ENCODE results near the gene ICAM4. TPM values are rescaled to one million over a fixed set of nuclear protein-coding genes. Genes with fewer than 3 reads are reported as not detected.

ICAM4 gene
- total and polyA plus RNA-seq, 9 of the 15 experiments (the other 6 are each of a cell fraction or from before 2014, with no cell fraction given): 14.1 to 86.1 (median 29.6) TPM

- TF ChIP-seq NR2C2 (CRISPR knock-in tag; IDR thresholded peaks at IDR 0.05) (peak; percentile 74; the same call in 1 of the 2 replicates), NR2C2 (tag; IDR thresholded peaks at IDR 0.05) (no peak), TAF9B (IDR thresholded peaks at IDR 0.05; ENCODE audit: partially characterized antibody) (peak; percentile 96), CREM (IDR thresholded peaks at IDR 0.05; ENCODE audit: low read depth) (peak; percentile 78), ZNF518B (CRISPR knock-in tag; IDR thresholded peaks at IDR 0.05) (no peak), SRF (CRISPR knock-in tag; IDR thresholded peaks at IDR 0.05) (0 out of 4 replicates have a peak, but pooled peaks of 1 of the 2 experiments have one; percentile 16), DMBX1 (CRISPR knock-in tag; IDR thresholded peaks at IDR 0.05; ENCODE audit: borderline replicate concordance) (0 out of 2 replicates have a peak, but pooled peaks have one; percentile 33), SREBF2 (CRISPR knock-in tag; IDR thresholded peaks at IDR 0.05) (0 out of 2 replicates have a peak, but pooled peaks have one; percentile 23), GABPA (tag; conservative IDR thresholded peaks at IDR 0.05; ENCODE audit: low read depth) (peak; percentile 76), EGR1 (conservative IDR thresholded peaks at IDR 0.05) (peak; percentile 95), ERF (CRISPR knock-in tag; IDR thresholded peaks at IDR 0.05) (0 out of 2 replicates have a peak, but pooled peaks have one; percentile 72), SMAD1 (IDR thresholded peaks at IDR 0.05; ENCODE audit: low read depth, low read length, partially characterized antibody) (peak; percentile 85), ZNF830 (CRISPR knock-in tag; IDR thresholded peaks at IDR 0.05) (peak; percentile 79; the same call in 1 of the 2 replicates), NFRKB (IDR thresholded peaks at IDR 0.05; ENCODE audit: low read depth) (peak; percentile 93), CHD2 (IDR thresholded peaks at IDR 0.05; ENCODE audit: low read depth, low read length) (peak; percentile 30; the same call in 1 of the 2 replicates), FOSL1 (tag; conservative IDR thresholded peaks at IDR 0.05) (no peak; the same call in 1 of the 2 replicates), MAZ (CRISPR knock-in tag; conservative IDR thresholded peaks at IDR 0.05 in 1 of 2, IDR thresholded peaks at IDR 0.05 in 1 of 2) (peak; percentile 86 to 87)
These were observed 46.4 kb downstream of the ICAM4 start, which contains the start of gene RAVER1 (continued) for GRCh38 chr19:10332965-10333757.
